ENCODE data around the gene PSMD1. TPM values are rescaled to one million over a fixed set of nuclear protein-coding genes. Genes with fewer than 3 reads are reported as not detected.
"Not testable (repeated sequence)": the region's sequence is repeated elsewhere in the genome, so short reads cannot be mapped to it uniquely, and the experiment has no call there.

PSMD1 gene
- total RNA-seq, 1 donor from 2014 or later: 95.1 TPM

DNA sequence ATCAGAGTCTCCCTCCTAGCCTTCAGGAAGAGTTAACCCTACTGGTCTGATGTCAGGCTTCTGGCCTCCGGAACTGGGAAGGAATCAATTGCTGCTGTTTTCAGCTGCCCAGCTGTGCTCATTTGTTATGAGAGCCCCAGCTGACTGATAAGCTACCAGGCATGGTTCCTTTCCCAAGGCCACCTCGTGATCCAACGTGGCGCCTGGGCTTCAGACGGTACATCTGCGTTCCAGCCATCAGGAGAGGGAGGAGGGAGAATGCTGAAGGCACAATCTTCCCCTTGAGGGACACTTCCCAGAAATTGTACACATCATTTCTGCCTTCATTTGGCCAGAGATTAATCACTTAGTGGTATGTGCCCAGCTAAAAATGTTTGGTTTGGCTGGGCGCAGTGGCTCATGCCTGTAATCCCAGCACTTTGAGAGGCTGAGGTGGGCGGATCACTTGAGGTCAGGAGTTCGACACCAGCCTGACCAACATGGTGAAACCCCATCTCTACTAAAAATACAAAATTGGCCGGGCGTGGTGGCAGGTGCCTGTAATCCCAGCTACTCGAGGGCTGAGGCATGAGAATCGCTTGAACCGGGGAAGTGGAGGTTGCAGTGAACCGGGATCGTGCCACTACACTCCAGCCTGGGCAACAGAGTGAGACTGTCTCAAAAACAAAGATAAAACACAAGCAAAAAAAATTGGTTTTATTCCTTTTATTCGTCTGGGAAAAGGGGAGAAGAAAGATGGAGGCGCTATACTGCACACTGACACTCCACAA is 131.3 kb downstream of the PSMD1 start:
- peak; percentile 30 for DNase-seq

DNA sequence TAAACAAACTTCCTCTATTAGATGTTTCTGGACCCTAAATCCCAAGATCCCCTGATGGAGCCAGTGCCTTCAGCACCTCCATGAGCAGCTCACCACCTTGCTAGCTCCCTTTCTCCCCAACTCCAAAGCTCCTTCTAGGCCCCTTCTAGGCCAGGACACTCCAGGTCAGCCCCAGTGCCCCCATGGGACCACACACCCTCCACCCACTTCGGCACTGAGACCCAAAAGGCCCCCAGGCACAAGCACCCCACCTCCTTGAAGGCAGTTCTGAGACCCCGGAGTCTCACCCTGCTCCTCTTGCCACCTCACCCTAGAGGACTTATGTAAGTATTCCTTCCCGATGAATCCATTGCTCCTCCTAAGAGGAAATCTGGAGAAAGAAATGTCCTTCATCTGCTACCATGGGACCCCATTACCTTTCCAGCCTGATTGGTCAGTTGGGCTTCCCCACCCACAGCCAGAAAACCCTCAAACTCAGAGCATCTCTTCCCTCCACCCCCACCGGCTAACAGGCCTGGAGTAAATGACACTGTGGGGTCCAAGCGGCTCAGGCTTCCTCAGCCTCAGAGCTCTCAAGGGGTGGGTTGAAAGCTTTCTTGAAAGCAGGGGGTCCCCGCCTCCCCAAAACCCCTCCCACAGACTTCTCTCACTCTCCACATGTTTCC is 132.0 kb downstream of the PSMD1 start:
- DNase-seq: no peak

DNA sequence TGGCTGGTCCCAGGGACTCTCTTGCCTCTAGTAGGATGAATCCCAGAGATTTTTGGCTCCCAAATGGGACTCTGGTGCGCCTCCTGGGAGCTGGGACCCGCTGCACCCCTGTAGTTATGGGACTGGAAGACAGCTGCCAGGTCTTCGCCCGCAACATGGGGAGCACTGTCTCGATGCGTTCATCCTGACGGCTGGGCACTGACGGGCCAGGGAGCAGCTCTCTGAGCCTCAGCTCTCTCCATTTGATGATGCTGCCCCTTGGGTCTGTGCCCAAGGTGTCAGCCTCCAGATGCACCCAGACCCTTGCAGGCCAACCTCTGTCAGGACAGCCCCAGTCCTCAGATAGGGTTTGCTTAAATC is 132.5 kb downstream of the PSMD1 start:
- DNase-seq: no peak

DNA sequence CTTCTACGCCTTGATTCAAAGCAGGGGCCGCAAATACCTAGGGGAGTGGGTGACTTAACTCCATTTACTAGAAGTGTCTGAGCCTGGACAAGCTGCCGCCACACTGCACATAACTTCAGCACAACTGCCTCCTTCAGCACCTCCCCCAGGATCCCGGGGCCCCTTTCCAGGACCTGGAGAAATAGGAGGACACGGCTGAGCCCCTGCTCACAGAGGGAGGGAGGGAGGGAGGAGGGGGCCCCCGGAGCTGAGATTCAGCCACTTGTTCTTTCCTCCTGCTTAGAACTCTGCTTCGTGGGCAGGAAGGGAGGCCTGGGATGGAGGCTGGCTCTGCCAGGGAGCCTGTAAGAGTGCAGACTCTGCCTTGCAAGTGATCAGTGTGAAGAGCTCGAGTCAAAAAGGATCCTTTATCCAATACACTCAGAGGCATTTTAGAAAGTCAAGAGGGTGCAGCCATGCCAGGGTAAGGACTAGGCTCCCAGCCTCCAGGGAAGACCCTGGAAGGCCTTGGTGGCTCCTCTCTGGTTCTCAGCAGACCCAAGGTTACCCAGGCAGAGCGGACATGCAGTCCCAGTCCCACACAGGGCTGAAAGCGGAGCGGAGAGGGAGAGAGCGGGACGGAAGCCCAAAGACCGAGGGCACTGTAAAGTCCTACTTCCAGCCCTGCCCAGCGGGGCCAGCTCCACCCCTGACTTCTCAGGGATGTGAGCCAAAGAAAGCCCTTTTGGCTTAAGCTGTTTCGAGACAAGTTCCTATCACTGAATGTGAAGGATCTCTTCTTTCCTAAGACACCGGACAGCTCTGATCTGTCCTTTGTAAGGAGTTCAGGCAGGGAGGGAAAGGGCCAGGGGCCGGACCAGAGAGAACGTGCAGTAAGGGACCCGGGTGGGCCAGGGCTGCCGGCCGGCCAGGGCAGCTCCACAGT is 133.2 kb downstream of the PSMD1 start:
- DNase-seq: peak; percentile 20

DNA sequence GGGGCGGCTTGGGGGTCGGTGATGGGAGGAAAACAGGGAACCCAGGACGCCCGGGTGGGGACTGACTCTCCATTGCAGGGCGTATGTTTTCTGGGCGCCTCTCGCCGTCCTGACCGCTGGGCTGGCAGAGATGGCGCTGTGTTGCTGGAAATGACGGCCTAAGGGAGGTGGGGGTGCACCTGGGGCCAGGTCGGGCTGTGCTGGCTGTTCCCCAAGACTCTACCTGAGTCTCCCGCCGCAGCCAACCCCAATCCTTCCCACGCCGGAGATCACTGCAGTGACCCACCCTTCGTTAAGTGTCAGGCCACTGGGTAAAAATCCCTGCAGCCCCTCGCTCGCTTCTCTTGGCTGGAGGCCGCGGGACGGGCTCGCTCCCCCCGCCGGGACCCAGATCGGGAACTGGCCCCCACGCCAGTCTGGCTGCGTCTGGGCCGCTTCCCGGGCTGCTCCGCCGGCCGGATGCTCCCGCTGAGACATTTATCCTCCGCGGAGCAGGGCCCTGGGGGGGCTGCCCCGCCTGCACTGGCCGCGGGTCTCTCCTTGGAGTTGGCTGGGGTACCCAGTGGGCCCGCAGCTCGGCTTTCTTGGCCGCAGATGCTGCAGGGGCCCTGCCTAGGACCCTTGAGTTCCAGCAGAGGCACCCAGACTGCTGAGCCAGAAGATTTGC is 134.0 kb downstream of the PSMD1 start:
- DNase-seq: peak; percentile 45

GRCh38 chr2:231191896-231192872 is 135.5 kb downstream of the PSMD1 start:
- peak; percentile 83 for DNase-seq

- DNase-seq: no peak
These were observed 136.5 kb downstream of the PSMD1 start for GRCh38 chr2:231193216-231193615.

- no peak for DNase-seq
These were observed 139.9 kb downstream of the PSMD1 start for GRCh38 chr2:231196592-231196991.

DNA sequence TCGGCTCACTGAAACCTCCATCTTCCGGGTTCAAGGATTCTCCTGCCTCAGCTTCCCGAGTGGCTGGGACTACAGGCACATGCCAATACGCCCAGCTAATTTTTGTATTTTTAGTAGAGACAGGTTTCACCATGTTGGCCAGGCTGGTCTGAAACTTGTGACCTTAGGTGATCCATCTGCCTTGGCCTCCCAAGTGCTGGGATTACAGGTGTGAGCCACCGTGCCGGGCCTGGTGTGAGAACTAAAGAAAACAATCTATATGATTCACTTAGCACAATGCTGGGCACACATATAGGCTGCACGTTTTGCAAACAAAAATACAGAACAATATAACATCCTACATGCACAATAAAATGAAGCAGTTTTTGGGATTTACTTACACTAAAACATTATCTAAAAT is 140.5 kb downstream of the PSMD1 start:
- not testable (repeated sequence) for DNase-seq

- DNase-seq: no peak
These were observed 141.1 kb downstream of the PSMD1 start for GRCh38 chr2:231197706-231198290.

GRCh38 chr2:231198291-231199173 is 141.9 kb downstream of the PSMD1 start, which contains the start of gene ARMC9:
TSS of gene ARMC9 (plus strand) at chr2:231198631. CDS start at chr2:231206239, 7,608 bp downstream.
- peak; percentile 88 for DNase-seq

DNA sequence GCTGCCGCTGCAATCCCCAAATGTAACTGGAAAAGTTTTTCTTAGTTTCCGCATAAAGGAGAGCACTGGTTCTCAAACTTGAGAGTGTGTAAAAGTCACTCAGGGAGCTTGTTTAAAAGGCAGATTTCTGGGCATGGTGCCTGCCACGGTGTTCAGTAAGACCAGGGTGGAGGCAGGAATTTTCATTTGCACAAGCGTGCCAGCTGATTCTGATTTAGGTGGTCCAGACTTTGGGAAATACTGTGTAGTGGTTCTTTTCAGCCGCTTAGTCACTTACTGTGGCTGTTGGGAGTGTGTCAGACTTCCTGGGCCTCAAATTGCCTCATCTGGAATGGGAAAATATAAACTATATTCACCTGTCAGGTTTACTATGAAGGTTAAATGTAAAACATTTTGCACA is 142.6 kb downstream of the PSMD1 start:
- DNase-seq: no peak

DNA sequence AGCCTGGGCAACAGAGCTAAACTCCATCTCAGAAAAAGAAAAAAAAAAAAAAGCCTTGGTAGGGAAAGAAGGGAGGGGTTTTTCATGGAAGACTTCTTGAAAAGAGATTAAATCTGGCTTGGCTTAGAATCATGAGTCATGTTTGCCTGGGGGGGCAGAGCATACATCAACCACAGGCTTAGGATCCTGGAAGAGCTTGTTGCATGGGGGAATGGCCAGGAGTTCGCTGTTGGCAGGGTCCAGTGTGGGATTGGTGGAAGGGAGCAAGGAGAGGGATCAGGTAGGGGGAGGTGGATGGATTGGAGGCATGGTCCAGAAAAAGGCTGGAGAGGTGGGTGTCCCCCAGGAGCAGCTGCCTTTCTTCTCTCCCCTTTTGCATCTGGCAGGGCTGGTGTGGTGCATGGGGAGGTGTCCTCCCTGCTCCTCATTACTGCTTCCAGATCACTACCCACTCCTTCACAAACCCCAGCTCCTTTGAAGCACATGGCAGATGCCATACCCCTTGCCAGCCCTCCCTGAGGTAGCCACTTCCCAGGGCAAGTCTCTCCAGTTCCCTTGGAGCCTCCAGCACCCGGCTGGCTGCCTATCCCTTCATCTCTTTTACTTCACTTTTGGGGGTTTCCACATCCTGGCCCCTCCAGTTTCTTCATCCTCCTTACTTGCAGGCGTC is 144.3 kb downstream of the PSMD1 start:
- DNase-seq: no peak

- DNase-seq: no peak
These were observed 144.8 kb downstream of the PSMD1 start for GRCh38 chr2:231201475-231201814.

GRCh38 chr2:231203087-231203486 is 146.4 kb downstream of the PSMD1 start:
- DNase-seq: no peak

- no peak for DNase-seq
These were observed 147.5 kb downstream of the PSMD1 start for GRCh38 chr2:231204146-231204545.

DNA sequence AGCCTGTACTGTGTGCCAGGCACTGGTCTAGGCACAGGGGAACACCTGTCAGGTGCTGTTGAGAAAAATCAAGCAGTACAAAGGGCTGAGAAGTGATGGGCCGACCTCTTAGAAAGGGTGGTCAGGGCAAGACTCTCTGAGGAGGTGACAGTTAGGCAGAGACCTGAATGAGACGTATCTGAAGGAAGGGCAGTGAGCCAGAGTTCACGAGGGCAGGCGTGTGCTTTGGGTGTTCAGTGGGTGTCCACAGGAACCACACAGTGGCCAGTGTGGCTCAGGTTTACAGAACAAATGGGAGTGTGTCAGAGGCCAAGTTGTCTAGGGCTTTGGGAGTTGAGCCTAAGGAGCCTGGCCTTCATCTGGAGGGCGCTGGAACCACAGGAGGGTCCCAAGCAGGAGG is 147.9 kb downstream of the PSMD1 start:
- DNase-seq: no peak

DNA sequence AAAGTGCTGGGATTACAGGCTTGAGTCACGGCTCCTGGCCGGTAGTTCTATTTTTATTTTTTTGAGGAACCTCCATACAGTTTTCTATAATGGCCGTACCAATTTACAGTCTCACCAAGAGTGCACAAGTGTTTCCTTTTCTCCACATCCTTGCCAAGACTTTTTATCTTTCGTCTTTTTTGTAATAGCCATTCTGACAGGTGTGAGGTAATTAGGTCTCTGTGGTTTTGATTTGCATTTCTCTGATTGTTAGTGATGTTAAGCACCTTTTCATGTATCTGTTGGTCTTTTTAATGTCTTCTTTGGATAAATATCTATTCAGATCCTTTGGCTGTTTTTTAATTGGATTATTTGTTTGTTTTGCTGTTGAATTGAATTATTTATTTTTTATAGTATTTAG is 151.1 kb downstream of the PSMD1 start:
- no peak for DNase-seq

DNA sequence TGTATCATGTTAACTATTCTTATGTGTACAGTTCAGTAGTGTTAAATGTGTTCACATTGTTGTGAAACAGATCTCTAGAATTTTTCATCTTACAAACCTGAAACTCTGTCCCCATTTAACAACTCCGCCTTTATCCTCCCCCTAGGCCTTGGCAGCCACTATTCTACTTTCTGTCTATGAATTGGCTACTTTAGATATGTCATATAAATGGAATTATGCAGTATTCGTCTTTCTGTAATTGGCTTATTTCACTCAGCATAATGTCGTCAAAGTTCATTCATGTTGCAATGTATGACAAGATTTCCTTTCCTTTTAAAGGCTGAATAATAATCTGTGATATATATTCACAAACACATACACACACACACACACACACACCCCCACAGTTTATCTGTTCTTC is 154.1 kb downstream of the PSMD1 start:
- DNase-seq: no peak

Data from tongue (tissue), 2 donors.